PC-9 (cell line): ENCODE results near the gene GAPDHS. TPM values are rescaled to one million over a fixed set of nuclear protein-coding genes. Genes with fewer than 3 reads are reported as not detected.

Experiments used
- BruUV-seq: library from RNA; stranded (reverse); fragments of 400-500 nt; replicated peaks from 2 replicates; lab custom pipeline; 2021; lab: Mats Ljungman, UMichigan
- CTCF ChIA-PET: fragments of 300-600 bp; sonication (Branson Sonifier 250); formaldehyde crosslinking; loops from one replicate; lab custom pipeline; 2022; ENCODE audit warnings: antibody characterized with exemption; lab: Charles Lee
- POLR2A ChIA-PET: fragments of 300-600 bp; sonication (Branson Sonifier 250); formaldehyde crosslinking; loops from one replicate; lab custom pipeline; 2022; ENCODE audit warnings: antibody characterized with exemption; ENCODE audit not compliant: unreplicated experiment; lab: Charles Lee
- DNase-seq, 2 experiments: peaks; one replicate each; pipeline versions ENCODE4 v3.0.0 to v3.0.0-alpha.2; 2015 to 2022; ENCODE audit warnings: mixed read lengths in 1 of 2
- H2AFZ ChIP-seq: fragments of 200-600 bp; sonication (generic); 2 replicates; pipeline ENCODE4 v1.8.1; 2017; ENCODE audit warnings: antibody characterized with exemption
- H3F3A ChIP-seq: fragments of 200-600 bp; sonication (generic); 2 replicates; pipeline ENCODE4 v1.8.1; 2017; ENCODE audit warnings: antibody characterized with exemption, mild to moderate bottlenecking, low read depth; ENCODE audit not compliant: insufficient read depth
- H3K27ac ChIP-seq: fragments of 200-600 bp; sonication (generic); 2 replicates; pipeline ENCODE4 v1.6.1; 2016; ENCODE audit warnings: mixed run types
- H3K27me3 ChIP-seq: fragments of 200-600 bp; sonication (generic); 2 replicates; pipeline ENCODE4 v1.6.1; 2016; ENCODE audit warnings: low read depth, mixed run types; ENCODE audit not compliant: insufficient read depth
- H3K36me3 ChIP-seq: fragments of 200-600 bp; sonication (generic); 2 replicates; pipeline ENCODE4 v1.6.1; 2016; ENCODE audit warnings: low read depth, mixed run types
- H3K4me1 ChIP-seq: fragments of 200-600 bp; sonication (generic); replicated peaks from 2 replicates; pipeline ENCODE4 v1.6.1; 2016; ENCODE audit warnings: mixed run types; ENCODE audit not compliant: insufficient read depth
- H3K4me2 ChIP-seq: fragments of 200-600 bp; sonication (generic); 2 replicates; pipeline ENCODE4 v1.6.1; 2017; ENCODE audit warnings: mixed run types
- H3K4me3 ChIP-seq: fragments of 200-600 bp; sonication (generic); 2 replicates; pipeline ENCODE4 v1.6.1; 2016; ENCODE audit warnings: mixed run types
- H3K79me2 ChIP-seq: fragments of 200-600 bp; sonication (generic); 2 replicates; pipeline ENCODE4 v1.6.1; 2017; ENCODE audit warnings: low read depth, mixed run types
- H3K9me2 ChIP-seq: fragments of 200-600 bp; sonication (generic); 2 replicates; pipeline ENCODE4 v1.8.1; 2017; ENCODE audit warnings: mild to moderate bottlenecking; ENCODE audit not compliant: insufficient read depth
- H3K9me3 ChIP-seq: fragments of 200-600 bp; sonication (generic); 2 replicates; pipeline ENCODE4 v1.8.1; 2016; ENCODE audit warnings: low read depth; ENCODE audit not compliant: insufficient read depth
- H4K20me1 ChIP-seq: fragments of 200-600 bp; sonication (generic); 2 replicates; pipeline ENCODE4 v1.8.1; 2017; ENCODE audit not compliant: insufficient read depth
- CTCF ChIP-seq: fragments of 200-600 bp; sonication (generic); conservative IDR thresholded peaks from 2 replicates; pipeline ENCODE4 v1.6.1; 2017; ENCODE audit warnings: mixed run types, antibody characterized with exemption, mild to moderate bottlenecking, moderate library complexity
- EZH2 ChIP-seq: fragments of 200-600 bp; sonication (generic); IDR thresholded peaks from 2 replicates; pipeline ENCODE4 v1.8.0; 2017; ENCODE audit warnings: antibody characterized with exemption, low read depth
- intact Hi-C: fragments of 100-400 bp; cut with micrococcal nuclease; formaldehyde crosslinking; loops from one replicate; pipeline ENCODE4 v1.10.0; 2022; ENCODE audit not compliant: unreplicated experiment
- total RNA-seq: library from RNA; stranded (reverse); gene quantifications from 2 replicates; pipeline ENCODE4 v1.2.3, GENCODE V29; 2021

Gene GAPDHS
- total RNA-seq, 1 experiment from 2014 or later = not detected

- no peak overlapping the region for H3K27ac ChIP-seq
- H4K20me1 ChIP-seq = no peaks in the 10 kb centered on the region; the same call in 1 of the 2 replicates
- H3K79me2 ChIP-seq = no peaks in the 10 kb centered on the region
- no peaks in the 10 kb centered on the region for H3K9me3 ChIP-seq
- DNase-seq = peak in 1 of 2 experiments; percentile 34
- H3K4me2 ChIP-seq = no peak overlapping the region
- H3K27me3 ChIP-seq = no peaks in the 10 kb centered on the region
- ChIA-PET POLR2A (interaction anchor here (0.5 kb wide), 1 partner anchor 36 kb away, joined by 4 read pairs; no protein-coding TSS in a partner anchor), CTCF (no interaction called here)
- 0 out of 2 replicates have a peak, but pooled peaks cover 5% of the 10 kb centered on the region for H3K4me1 ChIP-seq
- no peaks in the 10 kb centered on the region for H3K9me2 ChIP-seq
- intact Hi-C loops = no loop called here
- peaks cover 3% of the 10 kb centered on the region; the same call in 1 of the 2 replicates for H3F3A ChIP-seq
- BruUV-seq = no TSS peak
- TF ChIP-seq CTCF = no peak
- no peak for TF ChIP-seq EZH2
- no peaks in the 10 kb centered on the region for H3K36me3 ChIP-seq
- no peak overlapping the region for H2AFZ ChIP-seq
- no peak overlapping the region for H3K4me3 ChIP-seq
Observed at GRCh38 chr19:35533822-35534392, 651 bp downstream of the GAPDHS start.

GRCh38 chr19:35534803-35535480 lies 1.7 kb downstream of the GAPDHS start:
- TF ChIP-seq EZH2 (no peak), CTCF (no peak)
- peaks cover 3% of the 10 kb centered on the region; the same call in 1 of the 2 replicates for H3F3A ChIP-seq
- H3K79me2 ChIP-seq = no peaks in the 10 kb centered on the region
- H3K27ac ChIP-seq = no peak overlapping the region
- no peaks in the 10 kb centered on the region for H3K36me3 ChIP-seq
- no peaks in the 10 kb centered on the region for H3K9me3 ChIP-seq
- DNase-seq = no peak
- H4K20me1 ChIP-seq = no peaks in the 10 kb centered on the region; the same call in 1 of the 2 replicates
- CTCF ChIA-PET = no interaction called here
- H3K4me3 ChIP-seq = no peak overlapping the region
- H3K4me1 ChIP-seq = 0 out of 2 replicates have a peak, but pooled peaks cover 5% of the 10 kb centered on the region
- POLR2A ChIA-PET = no interaction called here
- intact Hi-C loops = no loop called here
- H3K9me2 ChIP-seq = no peaks in the 10 kb centered on the region
- H3K27me3 ChIP-seq = no peaks in the 10 kb centered on the region
- BruUV-seq = no TSS peak
- H3K4me2 ChIP-seq = no peak overlapping the region
- no peak overlapping the region for H2AFZ ChIP-seq

- Histone ChIP-seq H3K79me2 (peaks cover 9% of the 10 kb centered on the region), H3K27ac (no peak overlapping the region), H4K20me1 (no peaks in the 10 kb centered on the region; the same call in 1 of the 2 replicates), H3K9me3 (no peaks in the 10 kb centered on the region), H3K9me2 (no peaks in the 10 kb centered on the region), H3K36me3 (no peaks in the 10 kb centered on the region; the same call in 1 of the 2 replicates), H2AFZ (no peak overlapping the region), H3K4me1 (0 out of 2 replicates have a peak, but pooled peaks cover 4% of the 10 kb centered on the region), H3K4me3 (no peak overlapping the region), H3K27me3 (no peaks in the 10 kb centered on the region), H3K4me2 (no peak overlapping the region), H3F3A (no peaks in the 10 kb centered on the region; the same call in 1 of the 2 replicates)
- CTCF ChIA-PET = no interaction called here
- intact Hi-C loops = no loop called here
- TF ChIP-seq CTCF (no peak), EZH2 (no peak)
- no peak for DNase-seq
- POLR2A ChIA-PET = no interaction called here
- no TSS peak for BruUV-seq
Observed at GRCh38 chr19:35539314-35539713, 6.1 kb downstream of the GAPDHS start.
